Measurements from ENCODE around the gene TMEM53. TPM values are rescaled to one million over a fixed set of nuclear protein-coding genes. Genes with fewer than 3 reads are reported as not detected.

Gene TMEM53
- total RNA-seq, 1 experiment from 2014 or later, result 6.2 TPM

DNA sequence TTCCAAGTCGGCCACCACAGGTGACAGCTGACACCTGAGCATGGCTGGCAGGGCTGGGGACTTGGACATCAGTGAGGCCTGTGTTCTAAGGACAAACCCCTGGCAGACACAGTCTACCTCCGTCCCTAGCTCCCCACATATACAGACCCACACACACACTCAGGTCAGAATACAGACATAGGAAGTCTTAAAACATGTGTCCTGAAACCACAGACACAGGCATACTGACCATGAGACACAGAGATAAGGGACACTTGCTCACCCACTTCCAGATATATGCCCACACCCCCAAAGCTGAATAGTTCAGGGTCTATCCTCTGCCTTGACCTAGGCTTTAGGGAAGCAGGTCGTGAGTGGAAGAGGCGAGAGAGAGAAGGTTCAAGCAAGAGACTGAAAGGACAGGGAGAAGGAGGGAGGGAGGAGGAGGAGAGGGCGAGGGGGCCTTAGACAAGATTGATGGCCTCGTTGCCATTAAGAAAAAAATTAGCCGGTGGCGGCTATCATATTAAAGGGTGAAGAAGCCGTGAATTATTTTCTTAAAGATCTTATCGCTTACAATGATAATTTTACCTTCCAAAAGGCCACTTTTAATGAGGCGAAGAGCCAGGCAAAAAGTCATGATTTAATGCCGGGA lies 49.9 kb downstream of the TMEM53 start:
- Histone ChIP-seq H4K20me1 (ENCODE audit: control insufficient read depth, insufficient read depth, insufficient read length) (no peaks in the 10 kb centered on the region), H4K5ac (ENCODE audit: insufficient read length, low read depth, low read length) (no peak overlapping the region), H3K23ac (ENCODE audit: insufficient read length, low read depth, low read length) (no peak overlapping the region), H3K14ac (ENCODE audit: insufficient read depth, low read length) (no peak overlapping the region), H3K23me2 (ENCODE audit: insufficient read length, low read depth, low read length, poor library complexity, severe bottlenecking) (no peaks in the 10 kb centered on the region), H4K91ac (ENCODE audit: insufficient read length, low read depth, low read length) (no peak overlapping the region), H3T11ph (ENCODE audit: low read length) (no peak overlapping the region), H3K4ac (ENCODE audit: low read depth, low read length) (no peak overlapping the region), H3K4me1 (ENCODE audit: insufficient read depth, low read length) (no peaks in the 10 kb centered on the region), H4K8ac (replicated peaks; ENCODE audit: insufficient read length, low read depth, low read length) (no peak overlapping the region), H3K27me3 (ENCODE audit: insufficient read depth, low read length) (no peaks in the 10 kb centered on the region), H2AFZ (ENCODE audit: low read length) (no peak overlapping the region), H3K18ac (ENCODE audit: insufficient read length, low read depth, low read length) (no peak overlapping the region), H3K9ac (ENCODE audit: extremely low read depth, insufficient read length, low read length) (no peak overlapping the region), H3K9me3 (ENCODE audit: control insufficient read depth, low read depth, low read length) (no peaks in the 10 kb centered on the region), H2AK5ac (ENCODE audit: insufficient read length, low read length) (no peak overlapping the region), H3K56ac (ENCODE audit: insufficient read length, low read depth, low read length) (no peak overlapping the region), H2BK12ac (ENCODE audit: insufficient read length, low read depth, low read length) (no peak overlapping the region), H3K4me2 (ENCODE audit: insufficient read depth, insufficient read length, low read length) (no peak overlapping the region), H2BK5ac (ENCODE audit: insufficient read length, low read length) (no peak overlapping the region), H3K79me2 (ENCODE audit: insufficient read depth, low read length) (no peaks in the 10 kb centered on the region), H3K79me1 (ENCODE audit: insufficient read depth, low read depth, low read length, poor library complexity, severe bottlenecking) (no peaks in the 10 kb centered on the region), H2BK20ac (ENCODE audit: low read depth, low read length, poor library complexity, severe bottlenecking) (no peak overlapping the region), H3K27ac (ENCODE audit: insufficient read length, low read depth, low read length) (no peak overlapping the region), H2BK15ac (ENCODE audit: low read depth, low read length) (no peak overlapping the region), H2BK120ac (ENCODE audit: low read depth, low read length, poor library complexity, severe bottlenecking) (no peak overlapping the region)
- Mint-ChIP-seq H3K27me3 (ENCODE audit: low read depth) (peaks cover 20% of the 10 kb centered on the region), H3K9me3 (no peaks in the 10 kb centered on the region), H3K4me1 (peaks cover 5% of the 10 kb centered on the region in 2 experiments; a peak in 3 of 4 replicates), H3K36me3 (ENCODE audit: insufficient read depth in 1 of 3, low read depth in 3 of 3) (no peaks in the 10 kb centered on the region), H3K27ac (no peak overlapping the region), H3K4me3 (no peak overlapping the region)
- no peak for DNase-seq
- TF ChIP-seq CTCF (conservative IDR thresholded peaks at IDR 0.05), result no peak
- WGBS (ENCODE audit: extremely low coverage, insufficient read length, low lambda C conversion rate), result no CpG with 5 or more reads among the region's 12 CpGs
